Mesenchymal stem cell (in vitro differentiated cells and primary cell): ENCODE measurements around the gene CFHR5.
"Not testable (repeated sequence)": the region's sequence is repeated elsewhere in the genome, so short reads cannot be mapped to it uniquely, and the experiment has no call there.

ENCODE experiments used
- DNase-seq: peaks from one replicate; pipeline ENCODE4 v3.0.0-alpha.2; 2013
- H2AFZ ChIP-seq: one replicate; pipeline ENCODE4 v1.6.1; 2013; ENCODE audit warnings: low read depth, mild to moderate bottlenecking, control low read depth, inconsistent platforms, low read length, moderate library complexity
- H2AK5ac ChIP-seq: 2 replicates; pipeline ENCODE4 v1.6.1; 2013; ENCODE audit warnings: low read length, moderate library complexity, mild to moderate bottlenecking, inconsistent platforms; ENCODE audit not compliant: severe bottlenecking
- H2BK120ac ChIP-seq: one replicate; pipeline ENCODE4 v1.6.1; 2013; ENCODE audit warnings: low read depth, mild to moderate bottlenecking, inconsistent platforms, low read length, moderate library complexity
- H2BK12ac ChIP-seq, 2 experiments: one replicate each; pipeline ENCODE4 v1.6.1; 2013; ENCODE audit warnings: inconsistent platforms in 2 of 2, low read length in 2 of 2, mild to moderate bottlenecking in 2 of 2, moderate library complexity in 2 of 2, control low read depth in 1 of 2
- H2BK15ac ChIP-seq: one replicate; pipeline ENCODE4 v1.6.1; 2013; ENCODE audit warnings: mild to moderate bottlenecking, low read depth, inconsistent platforms; ENCODE audit not compliant: poor library complexity, severe bottlenecking
- H2BK5ac ChIP-seq: 2 replicates; pipeline ENCODE4 v1.6.1; 2013; ENCODE audit warnings: low read depth, mild to moderate bottlenecking, low read length, control low read depth, inconsistent platforms; ENCODE audit not compliant: poor library complexity, severe bottlenecking
- H3K14ac ChIP-seq, 2 experiments: one replicate each; pipeline ENCODE4 v1.6.1; 2013; ENCODE audit warnings: inconsistent platforms in 2 of 2, low read length in 2 of 2, control low read depth in 1 of 2, mild to moderate bottlenecking in 1 of 2, moderate library complexity in 1 of 2
- H3K18ac ChIP-seq, 2 experiments: one replicate each; pipeline ENCODE4 v1.6.1; 2013; ENCODE audit warnings: inconsistent platforms in 2 of 2, low read length in 2 of 2, control low read depth in 1 of 2, low read depth in 1 of 2, mild to moderate bottlenecking in 1 of 2
- H3K23ac ChIP-seq, 2 experiments: one replicate each; pipeline ENCODE4 v1.6.1; 2013; ENCODE audit warnings: inconsistent platforms in 2 of 2, low read length in 2 of 2, mild to moderate bottlenecking in 2 of 2, moderate library complexity in 2 of 2, control low read depth in 1 of 2
- H3K27ac ChIP-seq: 2 replicates; pipeline ENCODE4 v1.5.1; 2013; ENCODE audit warnings: mild to moderate bottlenecking, moderate library complexity, low read length, control low read depth, inconsistent platforms; ENCODE audit not compliant: poor library complexity, severe bottlenecking
- H3K27me3 ChIP-seq, 2 experiments: 2 replicates each; pipeline versions ENCODE4 v1.6.1 to v1.7.0; 2013; ENCODE audit warnings: low read length in 2 of 2, mild to moderate bottlenecking in 2 of 2, moderate library complexity in 2 of 2, control low read depth in 1 of 2, inconsistent platforms in 1 of 2; ENCODE audit not compliant: control insufficient read depth in 1 of 2, insufficient read depth in 1 of 2
- H3K36me3 ChIP-seq, 2 experiments: 2 replicates each; pipeline versions ENCODE4 v1.6.1 to v1.7.0; 2013; ENCODE audit warnings: low read length in 2 of 2, control low read depth in 1 of 2, inconsistent platforms in 1 of 2, low read depth in 1 of 2, mild to moderate bottlenecking in 1 of 2; ENCODE audit not compliant: insufficient read depth in 2 of 2, control insufficient read depth in 1 of 2
- H3K4ac ChIP-seq, 2 experiments: one replicate each; pipeline ENCODE4 v1.6.1; 2013; ENCODE audit warnings: inconsistent platforms in 2 of 2, low read length in 2 of 2, mild to moderate bottlenecking in 2 of 2, moderate library complexity in 2 of 2, control low read depth in 1 of 2, low read depth in 1 of 2
- H3K4me1 ChIP-seq: 2 replicates; pipeline ENCODE4 v1.6.1; 2013; ENCODE audit warnings: low read depth, low read length, control low read depth; ENCODE audit not compliant: control insufficient read depth, insufficient read depth
- H3K4me2 ChIP-seq: 2 replicates; pipeline ENCODE4 v1.6.1; 2013; ENCODE audit warnings: low read length, mild to moderate bottlenecking, inconsistent platforms; ENCODE audit not compliant: poor library complexity, severe bottlenecking
- H3K4me3 ChIP-seq, 2 experiments: 2 replicates each; pipeline versions ENCODE4 v1.5.1 to v1.7.0; 2013; ENCODE audit warnings: low read length in 2 of 2, mild to moderate bottlenecking in 2 of 2, control low read depth in 1 of 2, low read depth in 1 of 2; ENCODE audit not compliant: insufficient read depth in 1 of 2
- H3K79me1 ChIP-seq: replicated peaks from 2 replicates; pipeline ENCODE4 v1.6.1; 2013; ENCODE audit warnings: mild to moderate bottlenecking, control low read depth, low read length, inconsistent platforms; ENCODE audit not compliant: poor library complexity, severe bottlenecking
- H3K9ac ChIP-seq: 2 replicates; pipeline ENCODE4 v1.7.0; 2013; ENCODE audit warnings: mild to moderate bottlenecking, low read length, moderate library complexity
- H3K9me3 ChIP-seq: 2 replicates; pipeline ENCODE4 v1.7.0; 2013; ENCODE audit warnings: mild to moderate bottlenecking, low read length; ENCODE audit not compliant: control insufficient read depth
- H4K8ac ChIP-seq: one replicate; pipeline ENCODE4 v1.6.1; 2013; ENCODE audit warnings: inconsistent platforms, mild to moderate bottlenecking, low read length, moderate library complexity
- H4K91ac ChIP-seq: one replicate; pipeline ENCODE4 v1.6.1; 2013; ENCODE audit warnings: mild to moderate bottlenecking, low read length, inconsistent platforms
- WGBS: methylation state at CpG from one replicate; pipeline ENCODE4 v1.1.7; 2013; ENCODE audit warnings: mixed read lengths; 5-methylcytosine and 5-hydroxymethylcytosine counted together

Gene CFHR5

DNA sequence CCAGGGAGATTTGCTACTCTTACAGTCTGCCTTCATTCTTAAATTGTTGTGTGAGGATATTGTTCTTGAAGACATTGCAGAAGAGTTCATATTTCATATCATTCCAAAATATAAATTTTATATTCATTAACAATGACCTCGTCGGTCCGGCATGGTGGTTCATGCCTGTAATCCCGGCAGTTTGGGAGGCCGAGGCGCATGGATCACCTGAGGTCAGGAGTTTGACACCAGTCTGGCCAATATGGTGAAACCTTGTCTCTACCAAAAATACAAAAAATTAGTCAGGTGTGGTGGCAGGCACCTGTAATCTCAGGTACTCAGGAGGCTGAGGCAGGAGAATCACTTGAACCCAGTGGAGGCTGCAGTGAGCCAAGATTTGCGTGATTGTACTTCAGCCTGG, 4.9 kb downstream of the CFHR5 start:
- not testable (repeated sequence) for H4K8ac ChIP-seq, H3K4me1 ChIP-seq, H4K91ac ChIP-seq, H3K4ac ChIP-seq, H2AFZ ChIP-seq, H3K9me3 ChIP-seq, H3K27ac ChIP-seq, DNase-seq, H2BK12ac ChIP-seq, H3K23ac ChIP-seq, H2AK5ac ChIP-seq, H2BK15ac ChIP-seq, H3K4me2 ChIP-seq, H3K27me3 ChIP-seq, H2BK120ac ChIP-seq, H3K36me3 ChIP-seq, H3K79me1 ChIP-seq, H2BK5ac ChIP-seq, H3K18ac ChIP-seq, H3K9ac ChIP-seq, H3K4me3 ChIP-seq, H3K14ac ChIP-seq
- WGBS: 90% methylated on average over 7 of the region's 7 CpGs

DNA sequence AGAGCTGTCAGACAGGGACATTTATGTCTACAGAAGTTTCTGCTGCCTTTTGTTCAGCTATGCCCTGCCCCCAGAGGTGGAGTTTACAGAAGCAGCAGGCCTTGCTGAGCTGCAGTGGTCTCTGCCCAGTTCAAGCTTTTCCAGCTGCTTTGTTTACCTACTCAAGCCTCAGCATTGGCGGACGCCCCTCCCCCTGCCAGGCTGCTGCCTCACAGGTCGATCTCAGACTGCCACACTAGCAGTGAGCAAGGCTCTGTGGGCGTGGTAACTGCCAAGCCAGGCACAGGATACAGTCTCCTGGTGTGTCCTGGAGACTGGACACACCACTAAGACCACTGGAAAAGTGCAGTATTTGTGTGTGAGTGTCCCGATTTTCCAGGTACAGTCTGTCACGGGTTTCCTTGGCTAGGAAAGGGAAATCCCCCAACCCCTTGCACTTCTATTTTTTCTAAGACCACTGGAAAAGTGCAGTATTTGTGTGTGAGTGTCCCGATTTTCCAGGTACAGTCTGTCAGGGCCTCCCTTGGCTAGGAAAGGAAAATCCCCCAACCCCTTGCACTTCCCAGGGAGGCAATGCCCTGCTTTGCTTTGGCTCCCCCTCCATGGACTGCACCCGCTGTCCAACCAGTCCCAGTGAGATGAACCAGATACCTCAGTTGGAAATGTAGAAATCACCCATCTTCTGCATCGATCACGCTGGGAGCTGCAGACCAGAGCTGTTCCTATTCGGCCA, 14.7 kb downstream of the CFHR5 start:
- not testable (repeated sequence) for H3K27me3 ChIP-seq, H3K36me3 ChIP-seq, H2BK5ac ChIP-seq, H3K4me3 ChIP-seq, H3K9ac ChIP-seq, H4K91ac ChIP-seq, H2BK15ac ChIP-seq, H3K23ac ChIP-seq, H3K4ac ChIP-seq, H3K9me3 ChIP-seq, H2BK120ac ChIP-seq, H2BK12ac ChIP-seq, H2AK5ac ChIP-seq, H3K4me1 ChIP-seq, H3K79me1 ChIP-seq, H3K27ac ChIP-seq
- Histone ChIP-seq H3K18ac (peak overlapping the region in 1 of 2 experiments; percentile 48), H2AFZ (peak overlapping the region; percentile 92), H3K14ac (peak overlapping the region in 1 of 2 experiments; percentile 55), H3K4me2 (peak overlapping the region; percentile 5), H4K8ac (peak overlapping the region; percentile 72)
- WGBS: 42% methylated on average over 8 of the region's 11 CpGs
- peak; percentile 15 for DNase-seq

DNA sequence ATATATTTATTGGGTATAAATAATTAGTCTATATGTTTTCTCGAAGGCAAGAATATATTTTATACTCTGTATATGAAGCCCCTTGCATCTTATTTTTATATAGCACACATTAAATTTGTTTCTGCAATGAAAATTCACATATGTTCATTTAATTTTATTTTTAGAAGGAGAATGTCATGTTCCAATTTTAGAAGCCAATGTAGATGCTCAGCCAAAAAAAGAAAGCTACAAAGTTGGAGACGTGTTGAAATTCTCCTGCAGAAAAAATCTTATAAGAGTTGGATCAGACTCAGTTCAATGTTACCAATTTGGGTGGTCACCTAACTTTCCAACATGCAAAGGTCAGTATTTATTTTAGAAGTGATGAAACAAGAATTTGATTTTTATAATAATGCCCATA, 16.6 kb downstream of the CFHR5 start:
- Histone ChIP-seq H3K18ac (no peak overlapping the region), H3K9me3 (no peaks in the 10 kb centered on the region), H2AK5ac (no peak overlapping the region), H3K23ac (no peak overlapping the region), H3K4ac (no peak overlapping the region), H2AFZ (no peak overlapping the region), H2BK5ac (no peak overlapping the region), H3K4me3 (no peak overlapping the region), H3K36me3 (no peaks in the 10 kb centered on the region), H3K27me3 (no peaks in the 10 kb centered on the region), H3K9ac (no peak overlapping the region), H3K14ac (no peak overlapping the region), H4K91ac (no peak overlapping the region), H2BK15ac (no peak overlapping the region), H3K4me1 (peaks cover 7% of the 10 kb centered on the region), H2BK120ac (no peak overlapping the region), H3K79me1 (no peaks in the 10 kb centered on the region), H3K27ac (no peak overlapping the region), H3K4me2 (no peak overlapping the region), H2BK12ac (no peak overlapping the region), H4K8ac (no peak overlapping the region)
- DNase-seq: no peak
- 100% methylated on average over 1 of the region's 2 CpGs for WGBS

DNA sequence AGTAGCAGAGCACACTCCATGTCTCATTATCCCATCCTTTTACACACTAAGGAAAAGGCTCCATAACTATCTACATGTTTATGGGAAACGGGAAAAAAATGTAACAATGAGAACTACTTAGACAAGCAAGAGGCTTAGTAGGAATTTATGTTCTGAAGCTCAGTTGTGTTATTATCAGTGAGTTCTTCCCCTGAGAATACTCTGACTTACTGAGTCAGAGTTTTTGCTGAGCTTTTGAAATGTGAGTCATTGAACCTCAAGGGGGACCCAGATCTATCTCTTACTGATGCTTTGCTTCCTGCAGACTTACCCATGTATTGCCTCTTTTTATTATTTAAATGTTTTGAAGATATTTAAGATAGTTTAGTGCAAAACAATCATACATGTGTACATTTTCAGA, 20.1 kb downstream of the CFHR5 start:
- Histone ChIP-seq H2BK120ac (no peak overlapping the region), H4K91ac (no peak overlapping the region), H3K79me1 (no peaks in the 10 kb centered on the region), H3K27ac (no peak overlapping the region), H4K8ac (no peak overlapping the region), H2BK15ac (no peak overlapping the region), H3K36me3 (no peaks in the 10 kb centered on the region), H3K14ac (no peak overlapping the region), H2AK5ac (no peak overlapping the region), H3K4me1 (no peaks in the 10 kb centered on the region), H2AFZ (no peak overlapping the region), H3K27me3 (no peaks in the 10 kb centered on the region), H3K4me3 (peak overlapping the region in 1 of 2 experiments; percentile 23), H3K23ac (no peak overlapping the region), H3K4me2 (no peak overlapping the region), H3K9ac (no peak overlapping the region), H3K9me3 (no peaks in the 10 kb centered on the region), H2BK12ac (no peak overlapping the region), H3K18ac (no peak overlapping the region), H2BK5ac (no peak overlapping the region), H3K4ac (no peak overlapping the region)
- 23% methylated on average over 1 of the region's 1 CpG for WGBS
- DNase-seq: peak; percentile 51
